Measurements from ENCODE around the gene PSMF1. TPM values are rescaled to one million over a fixed set of nuclear protein-coding genes. Genes with fewer than 3 reads are reported as not detected.
A peak's percentile ranks its signal among the peaks of the same experiment; 100 is the strongest.

The PSMF1 gene
- total RNA-seq, 1 donor = 142 TPM

GRCh38 chr20:1105599-1106194, 12.7 kb upstream of the PSMF1 start:
- no peak overlapping the region for H3K4me3 ChIP-seq (ENCODE audit: low read depth, low read length)
- TF ChIP-seq CTCF (IDR thresholded peaks at IDR 0.05; ENCODE audit: insufficient read depth, low read length) = no peak
- no peak for DNase-seq (ENCODE audit: low read depth)

- TF ChIP-seq CTCF (IDR thresholded peaks at IDR 0.05; ENCODE audit: insufficient read depth, low read length) = no peak
Observed at GRCh38 chr20:1107176-1107575, 11.2 kb upstream of the PSMF1 start.

GRCh38 chr20:1108437-1108920, 9.9 kb upstream of the PSMF1 start:
- peak; percentile 86 for TF ChIP-seq CTCF (IDR thresholded peaks at IDR 0.05; ENCODE audit: insufficient read depth, low read length)
- DNase-seq (ENCODE audit: low read depth) = peak; percentile 33
- no peak overlapping the region for H3K4me3 ChIP-seq (ENCODE audit: low read depth, low read length)

More at GRCh38 chr20:1107176-1107575, 11.2 kb upstream of the PSMF1 start:
- no peak for DNase-seq (ENCODE audit: low read depth)
- H3K4me3 ChIP-seq (ENCODE audit: low read depth, low read length) = no peak overlapping the region

GRCh38 chr20:1112908-1113307, 5.5 kb upstream of the PSMF1 start:
- no peak for DNase-seq (ENCODE audit: low read depth)
- TF ChIP-seq CTCF (IDR thresholded peaks at IDR 0.05; ENCODE audit: insufficient read depth, low read length) = no peak
- no peak overlapping the region for H3K4me3 ChIP-seq (ENCODE audit: low read depth, low read length)

GRCh38 chr20:1118004-1118335, 432 bp upstream of the PSMF1 start:
- no peak for DNase-seq (ENCODE audit: low read depth)
- peak overlapping the region; percentile 99 for H3K4me3 ChIP-seq (ENCODE audit: low read depth, low read length)
- no peak for TF ChIP-seq CTCF (IDR thresholded peaks at IDR 0.05; ENCODE audit: insufficient read depth, low read length)

- no peak for TF ChIP-seq CTCF (IDR thresholded peaks at IDR 0.05; ENCODE audit: insufficient read depth, low read length)
- DNase-seq (ENCODE audit: low read depth) = no peak
Observed at GRCh38 chr20:1119128-1119505, 715 bp downstream of the PSMF1 start.

GRCh38 chr20:1119524-1119923, 1.1 kb downstream of the PSMF1 start:
- H3K4me3 ChIP-seq (ENCODE audit: low read depth, low read length) = peak overlapping the region; percentile 99
- TF ChIP-seq CTCF (IDR thresholded peaks at IDR 0.05; ENCODE audit: insufficient read depth, low read length) = no peak
- DNase-seq (ENCODE audit: low read depth) = no peak

More at GRCh38 chr20:1119128-1119505, 715 bp downstream of the PSMF1 start:
- peak overlapping the region; percentile 99 for H3K4me3 ChIP-seq (ENCODE audit: low read depth, low read length)

Measured in fibroblast of the aortic adventitia (primary cell).